Measurements from ENCODE around the gene CDS1.

DNA sequence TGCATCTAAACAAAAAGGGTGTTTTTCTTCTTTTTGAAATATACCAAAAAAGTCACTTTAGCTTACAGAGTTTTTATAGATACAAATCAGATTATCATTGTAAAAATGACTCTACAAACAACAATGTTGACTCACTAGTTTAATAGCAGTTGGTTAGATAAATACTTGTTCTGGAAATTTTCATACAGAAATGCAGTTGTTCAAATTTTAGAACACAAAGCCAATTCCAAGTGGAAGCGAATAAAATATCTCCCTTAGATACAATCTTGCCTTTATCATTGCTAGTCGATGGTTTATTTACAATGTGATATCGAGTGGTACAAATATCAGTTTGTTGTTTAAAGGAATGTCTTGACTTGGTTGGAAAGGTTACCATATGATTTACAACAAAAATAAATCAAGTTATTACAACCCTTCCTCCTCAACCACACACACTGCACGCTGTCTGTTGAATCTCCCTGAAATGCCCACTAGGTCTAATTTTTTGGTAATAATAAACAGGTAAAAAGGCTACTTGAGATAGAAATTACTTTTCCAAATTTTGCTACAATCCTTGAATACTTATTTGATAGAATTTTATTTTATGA, 114.8 kb downstream of the CDS1 start:
- TF ChIP-seq, protein P1, sequence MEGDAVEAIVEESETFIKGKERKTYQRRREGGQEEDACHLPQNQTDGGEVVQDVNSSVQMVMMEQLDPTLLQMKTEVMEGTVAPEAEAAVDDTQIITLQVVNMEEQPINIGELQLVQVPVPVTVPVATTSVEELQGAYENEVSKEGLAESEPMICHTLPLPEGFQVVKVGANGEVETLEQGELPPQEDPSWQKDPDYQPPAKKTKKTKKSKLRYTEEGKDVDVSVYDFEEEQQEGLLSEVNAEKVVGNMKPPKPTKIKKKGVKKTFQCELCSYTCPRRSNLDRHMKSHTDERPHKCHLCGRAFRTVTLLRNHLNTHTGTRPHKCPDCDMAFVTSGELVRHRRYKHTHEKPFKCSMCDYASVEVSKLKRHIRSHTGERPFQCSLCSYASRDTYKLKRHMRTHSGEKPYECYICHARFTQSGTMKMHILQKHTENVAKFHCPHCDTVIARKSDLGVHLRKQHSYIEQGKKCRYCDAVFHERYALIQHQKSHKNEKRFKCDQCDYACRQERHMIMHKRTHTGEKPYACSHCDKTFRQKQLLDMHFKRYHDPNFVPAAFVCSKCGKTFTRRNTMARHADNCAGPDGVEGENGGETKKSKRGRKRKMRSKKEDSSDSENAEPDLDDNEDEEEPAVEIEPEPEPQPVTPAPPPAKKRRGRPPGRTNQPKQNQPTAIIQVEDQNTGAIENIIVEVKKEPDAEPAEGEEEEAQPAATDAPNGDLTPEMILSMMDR (IDR thresholded peaks at IDR 0.05) = no peak
- TF ChIP-seq POLR2A (IDR thresholded peaks at IDR 0.05) = no peak
